IPS-NIHi11 (cell line): ENCODE measurements around the gene SSC5D.
"Not testable (repeated sequence)": the region's sequence is repeated elsewhere in the genome, so short reads cannot be mapped to it uniquely, and the experiment has no call there.

Experiments used
- DNase-seq: peaks from one replicate; pipeline ENCODE4 v3.0.0; 2012; ENCODE audit warnings: mixed read lengths, low spot score

SSC5D gene

DNA sequence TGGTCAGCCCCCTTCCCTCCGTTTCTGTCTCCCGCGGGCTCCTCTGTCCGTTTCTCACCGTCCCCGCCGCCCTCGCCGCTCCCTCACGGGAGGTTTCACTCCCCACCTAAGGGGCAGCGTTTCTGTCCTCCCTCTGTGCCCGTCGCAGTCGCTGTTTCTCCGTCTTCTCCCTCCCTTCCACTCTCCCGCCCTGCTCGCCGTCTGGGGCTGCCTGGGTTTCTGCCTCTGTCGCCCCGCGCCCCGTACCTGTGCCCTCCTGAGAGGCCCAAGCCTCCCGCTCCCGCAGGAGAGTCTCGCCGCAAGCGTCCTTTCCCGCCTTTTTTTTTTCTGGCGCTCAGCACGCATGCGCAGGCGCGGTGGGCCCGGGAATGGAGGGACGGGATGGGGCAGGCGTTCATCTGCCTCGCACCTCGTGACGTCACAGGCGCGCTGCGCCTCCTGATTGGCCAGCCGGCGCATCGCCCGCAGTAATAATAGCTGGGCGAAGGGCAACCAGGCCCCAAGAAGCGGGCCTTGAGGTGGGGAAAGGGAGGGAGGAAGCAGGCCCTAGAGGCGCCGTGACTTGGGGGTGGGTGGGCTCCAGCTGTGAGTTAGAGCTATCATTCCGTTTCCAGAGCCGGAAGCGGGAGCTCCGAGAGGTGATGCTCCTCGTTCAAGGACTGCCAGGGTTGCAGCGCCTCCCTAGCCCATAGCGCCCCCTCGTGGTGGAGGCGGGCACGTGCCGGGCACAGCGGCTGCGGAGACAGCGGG is 15.4 kb downstream of the SSC5D start:
- DNase-seq, result peak; percentile 99

DNA sequence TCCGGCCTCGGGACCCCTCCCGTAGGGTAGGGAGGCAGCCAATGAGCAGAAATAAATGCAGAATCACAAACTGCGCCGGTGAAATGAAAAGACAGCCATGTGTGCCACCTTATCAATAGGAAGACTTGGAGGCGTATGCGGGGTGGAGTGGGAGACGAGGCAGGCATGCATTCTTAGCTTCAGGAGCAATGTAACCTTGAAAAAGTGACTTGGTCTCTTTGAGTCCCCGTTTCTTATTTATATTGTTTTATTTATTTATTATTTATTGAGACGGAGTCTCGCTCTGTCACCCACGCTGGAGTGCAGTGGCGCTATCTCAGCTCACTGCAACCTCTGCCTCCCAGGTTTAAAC is 16.0 kb downstream of the SSC5D start:
- DNase-seq, result no peak

DNA sequence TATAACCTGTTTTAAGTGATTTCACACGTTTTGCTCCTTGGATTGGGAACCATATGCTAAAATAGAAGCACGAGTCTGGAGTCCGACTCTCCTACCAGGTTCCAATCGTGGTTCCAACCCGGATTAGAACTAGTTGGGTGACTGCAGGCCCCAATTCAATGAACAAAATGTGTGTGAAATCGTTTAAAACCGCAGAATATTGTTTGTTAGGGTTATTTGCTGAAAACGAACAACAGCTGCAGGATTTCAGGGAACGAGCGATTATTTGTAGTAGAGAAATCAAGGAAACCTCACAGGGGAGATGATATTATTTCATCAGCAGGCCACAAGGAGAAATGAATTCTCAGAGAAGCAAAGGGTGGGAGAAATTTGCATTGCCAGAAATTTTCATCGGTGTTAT is 16.7 kb downstream of the SSC5D start:
- DNase-seq, result no peak

DNA sequence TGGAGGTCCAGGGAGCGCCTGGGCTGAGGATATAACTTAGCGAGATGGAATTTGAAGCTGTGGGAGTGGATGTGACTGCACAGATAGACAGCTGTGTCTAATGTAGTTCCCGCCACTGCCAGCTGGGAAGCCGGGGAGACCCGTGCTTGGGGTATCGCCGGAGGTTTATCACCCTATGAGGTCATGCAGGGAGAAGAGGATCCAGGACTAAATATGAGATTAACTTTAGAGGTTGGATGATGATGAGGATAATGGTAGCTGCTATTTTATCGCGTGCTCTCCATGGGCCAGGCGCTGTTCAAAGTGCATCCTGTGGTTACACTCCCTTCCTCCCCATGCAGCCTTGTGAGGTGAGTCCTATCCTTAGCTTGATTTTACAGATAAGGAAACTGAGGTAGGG is 19.9 kb downstream of the SSC5D start:
- no peak for DNase-seq

DNA sequence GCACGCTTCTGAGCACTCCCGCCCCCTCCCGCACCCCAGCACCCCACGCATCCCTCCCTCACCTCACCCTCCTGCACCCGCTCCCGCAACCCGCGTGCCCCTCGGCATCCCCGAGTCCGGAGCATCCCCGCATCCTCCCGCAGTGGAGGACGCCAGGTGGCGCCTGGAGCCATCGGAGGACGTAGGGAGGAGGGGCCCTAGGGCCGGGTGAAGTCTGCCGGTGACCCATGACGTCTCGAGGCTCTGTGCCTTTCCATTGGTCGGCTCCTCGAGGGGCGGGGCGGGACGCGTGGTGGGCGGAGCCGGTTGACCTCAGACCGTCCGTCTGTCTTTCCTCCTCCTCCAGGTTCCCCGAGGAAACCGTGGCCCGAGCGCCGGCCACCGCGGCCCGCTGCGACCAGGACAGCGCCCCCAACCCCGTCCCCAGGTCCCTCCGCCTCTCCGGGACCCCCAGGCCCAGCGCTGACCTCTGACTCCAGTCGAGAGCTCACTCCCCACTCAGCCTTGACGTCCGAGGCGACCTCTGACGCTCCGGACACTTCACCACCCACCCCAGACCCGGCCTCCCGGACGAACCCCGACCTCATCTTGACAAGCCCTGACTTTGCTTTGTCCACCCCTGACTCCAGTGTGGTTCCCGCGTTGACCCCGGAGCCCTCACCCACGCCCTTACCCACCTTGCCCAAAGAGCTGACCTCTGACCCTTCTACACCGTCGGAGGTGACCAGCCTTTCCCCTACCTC is 28.8 kb downstream of the SSC5D start:
- DNase-seq, result peak; percentile 100

DNA sequence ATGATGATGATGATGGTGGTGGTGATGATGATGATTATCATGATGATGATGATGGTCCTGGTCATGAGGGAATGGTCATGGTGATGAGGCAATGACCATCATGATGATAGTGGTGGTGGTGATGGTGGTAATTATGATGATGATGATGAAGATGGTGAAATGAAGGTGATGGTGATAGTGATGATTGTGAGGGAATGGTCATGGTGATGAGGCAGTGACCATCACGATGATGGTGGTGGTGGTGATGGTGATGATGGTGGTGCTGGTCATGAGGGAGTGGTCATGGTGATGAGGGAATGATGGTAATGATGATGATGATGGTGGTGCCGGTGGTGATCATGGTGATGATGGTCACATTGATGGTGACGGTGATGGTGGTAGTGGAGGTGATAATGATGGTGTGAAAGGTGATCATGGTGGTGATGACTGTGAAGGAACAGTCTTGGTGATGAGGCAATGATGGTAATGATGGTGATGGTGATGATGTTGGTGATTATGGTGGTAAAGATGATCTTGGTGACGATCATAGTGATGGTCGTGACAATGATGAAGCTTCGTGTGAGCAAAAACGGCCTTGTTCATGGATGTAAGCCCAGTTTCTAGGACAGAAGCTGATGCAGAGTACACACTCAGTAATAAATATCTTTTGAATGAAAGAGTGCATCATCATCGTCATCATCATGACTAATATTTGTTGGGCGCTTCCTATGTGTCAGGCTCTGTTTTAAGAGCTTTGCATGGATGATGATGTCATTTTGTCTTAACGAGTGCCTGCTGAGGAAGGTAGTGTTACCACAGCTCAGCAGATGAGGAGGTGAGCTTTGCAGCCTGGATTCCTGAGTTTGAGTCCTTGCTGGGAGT is 31.4 kb downstream of the SSC5D start:
- DNase-seq, result no peak

DNA sequence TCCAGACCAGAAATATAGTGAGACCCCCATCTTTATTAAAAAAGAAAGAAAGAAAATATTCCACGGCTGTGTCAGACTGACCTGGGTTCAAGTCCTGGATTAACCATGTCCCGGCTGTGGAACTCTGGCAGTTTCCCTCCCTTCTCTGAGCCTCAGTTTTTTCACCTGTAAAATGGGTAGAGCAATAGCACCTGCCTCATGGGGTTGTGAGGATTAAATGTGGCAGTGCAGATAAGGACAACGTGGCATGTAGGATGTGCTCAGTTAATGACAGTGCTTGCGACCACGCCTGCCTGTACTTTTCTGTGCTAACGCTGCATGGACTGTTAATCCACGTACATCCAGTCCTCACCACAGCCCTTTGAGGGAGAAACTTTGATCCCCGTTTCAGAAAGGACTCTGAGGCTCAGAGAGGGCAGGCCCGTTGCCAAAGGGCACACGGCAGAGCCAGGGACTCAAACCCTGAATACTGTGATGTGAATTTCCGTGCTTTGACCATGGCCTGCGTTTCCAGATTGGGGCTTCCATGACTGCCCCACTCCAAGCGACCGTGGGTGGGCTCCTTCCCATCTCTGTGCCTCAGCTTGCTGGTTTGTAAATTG is 32.6 kb downstream of the SSC5D start:
- DNase-seq, result no peak

DNA sequence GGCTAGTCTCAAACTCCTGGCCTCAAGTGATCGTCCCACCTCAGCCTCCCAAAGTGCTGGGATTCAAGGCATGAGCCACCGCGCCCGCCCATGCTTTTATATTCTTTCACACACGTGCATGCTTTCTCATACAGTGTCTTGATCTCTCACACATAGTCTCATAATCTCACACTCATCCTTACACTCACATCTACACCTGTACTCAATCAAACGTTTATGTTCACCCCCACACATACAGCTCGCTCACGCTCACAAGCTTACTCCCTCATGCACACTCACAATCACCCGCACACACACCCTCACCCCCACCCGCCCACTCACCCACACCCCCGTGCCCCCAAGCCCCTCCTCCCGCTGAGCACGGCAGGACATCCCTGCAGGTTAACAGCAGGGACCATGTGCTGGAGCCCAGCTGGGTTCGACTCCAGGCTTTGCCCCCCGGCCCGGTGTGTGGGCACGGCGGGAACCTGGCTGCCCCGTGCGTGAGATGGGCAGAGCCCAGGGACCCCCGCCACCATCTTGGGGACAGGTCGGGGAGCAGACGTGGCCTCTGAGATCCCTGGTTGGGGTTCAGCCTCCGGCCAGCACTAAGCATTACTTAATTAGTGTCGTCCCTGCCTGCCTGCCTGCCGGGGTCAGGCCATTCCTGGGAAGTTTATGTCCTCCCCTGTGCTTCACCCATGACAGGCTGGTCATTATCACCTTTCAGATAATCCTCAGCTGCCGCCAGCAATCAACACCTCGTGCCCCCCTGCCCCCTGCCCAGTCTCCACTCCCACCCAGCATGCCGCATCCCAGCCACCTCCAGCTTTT is 37.3 kb downstream of the SSC5D start:
- DNase-seq, result no peak

DNA sequence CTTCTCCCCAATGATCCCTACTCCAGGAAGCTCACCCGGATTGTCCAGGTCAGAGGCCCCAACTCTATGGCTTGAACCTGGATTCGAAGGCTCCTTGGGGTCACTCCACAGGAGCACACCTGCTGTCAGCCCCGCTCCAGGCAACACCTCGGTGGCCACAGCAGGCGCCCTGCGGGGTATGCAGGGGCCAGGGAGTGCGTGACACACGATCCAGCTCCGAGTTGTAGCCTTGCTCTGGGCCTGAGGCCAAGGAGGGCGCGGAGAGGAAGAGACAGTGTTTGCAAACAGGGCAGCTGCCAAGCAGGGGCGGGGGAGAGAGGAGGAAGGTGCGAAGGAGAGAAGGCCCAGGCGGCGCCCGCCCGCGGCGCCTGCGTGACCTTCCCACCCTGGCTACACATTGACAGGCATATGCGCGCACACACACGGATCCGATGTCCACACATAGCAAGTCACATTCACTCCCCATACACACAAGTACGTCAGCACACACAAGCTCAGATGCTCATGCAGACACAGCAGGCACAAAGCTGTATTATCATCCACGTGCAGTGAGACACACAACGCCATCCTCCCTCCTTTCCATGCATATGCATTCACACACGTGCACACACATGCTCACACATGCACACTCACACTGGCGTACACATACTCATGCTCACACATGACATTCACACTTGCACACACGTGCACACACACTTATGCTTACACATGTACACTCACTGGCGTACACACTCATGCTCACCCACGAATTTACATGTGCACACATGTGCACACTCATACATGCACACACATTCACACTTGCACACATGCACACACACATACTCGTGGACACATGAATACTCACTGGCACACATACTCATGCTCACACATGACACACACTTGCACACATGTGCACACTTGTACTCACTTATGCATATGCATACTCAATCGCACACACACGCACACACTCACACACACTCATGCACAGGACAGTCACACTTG is 38.3 kb downstream of the SSC5D start:
- DNase-seq, result peak; percentile 61

DNA sequence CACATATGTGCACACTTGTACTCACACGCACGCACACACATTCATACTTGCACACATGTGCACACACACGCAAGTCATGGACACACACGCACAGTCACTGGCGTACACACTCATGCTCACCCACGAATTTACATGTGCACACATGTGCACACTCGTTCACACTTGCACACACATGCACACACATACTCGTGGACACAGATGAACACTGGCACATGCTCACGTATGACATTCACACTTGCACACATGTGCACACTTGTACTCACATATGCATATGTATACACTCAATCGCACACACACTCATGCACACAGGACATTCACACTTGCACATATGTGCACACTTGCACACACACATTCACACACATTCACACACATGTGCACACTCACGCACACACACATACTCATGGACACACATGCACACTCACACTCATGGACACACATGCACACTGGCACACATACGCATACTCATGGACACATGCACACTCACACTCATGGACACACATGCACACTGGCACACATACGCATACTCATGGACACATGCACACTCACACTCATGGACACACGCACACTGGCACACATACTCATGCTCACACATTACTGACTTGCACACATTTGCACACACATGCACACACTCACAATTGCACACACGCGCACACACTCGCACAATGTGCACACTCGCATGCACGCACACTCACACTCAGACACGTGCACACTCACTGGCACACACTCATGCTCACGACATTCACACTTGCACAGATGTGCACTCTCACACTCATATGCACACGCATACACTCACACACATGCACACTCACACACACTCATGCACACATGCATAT is 39.2 kb downstream of the SSC5D start:
- no peak for DNase-seq

DNA sequence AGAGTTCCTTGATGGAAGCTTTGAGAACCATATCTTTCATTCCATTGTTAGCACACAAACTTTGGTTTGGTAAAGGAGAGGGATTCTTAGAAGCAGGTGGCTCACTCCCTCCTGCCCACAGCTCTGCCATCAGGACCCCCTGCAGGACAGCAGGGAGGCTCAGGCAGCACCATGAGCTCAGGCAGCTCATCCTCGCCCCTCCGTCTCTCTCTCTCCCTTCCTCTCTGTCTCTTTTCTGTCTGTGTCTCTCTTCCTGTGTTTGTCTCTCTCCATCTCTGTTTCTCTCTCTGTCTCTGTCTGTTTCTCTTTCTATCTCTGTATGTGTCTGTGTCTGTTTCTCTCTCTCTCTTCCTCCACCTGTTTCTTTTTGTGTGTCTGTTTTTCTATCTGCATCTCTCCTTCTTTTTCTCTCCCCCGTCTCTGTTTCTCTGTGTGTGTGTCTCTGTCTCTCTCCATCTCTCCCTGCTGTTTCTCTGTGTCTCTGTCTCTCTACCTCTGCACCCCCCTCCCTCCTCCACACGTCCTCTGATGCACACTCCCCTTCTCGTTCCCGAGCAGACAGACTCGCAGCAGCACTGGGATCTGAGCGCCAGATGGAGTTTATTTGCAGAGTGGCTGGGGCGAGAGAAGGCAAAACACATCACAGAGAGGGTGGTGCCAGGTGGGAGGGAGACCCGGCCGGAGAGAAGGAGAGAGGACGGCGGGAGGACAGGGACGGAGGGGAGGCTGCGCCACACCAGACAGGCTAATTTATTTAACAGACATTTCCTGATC is 40.0 kb downstream of the SSC5D start:
- DNase-seq, result no peak

DNA sequence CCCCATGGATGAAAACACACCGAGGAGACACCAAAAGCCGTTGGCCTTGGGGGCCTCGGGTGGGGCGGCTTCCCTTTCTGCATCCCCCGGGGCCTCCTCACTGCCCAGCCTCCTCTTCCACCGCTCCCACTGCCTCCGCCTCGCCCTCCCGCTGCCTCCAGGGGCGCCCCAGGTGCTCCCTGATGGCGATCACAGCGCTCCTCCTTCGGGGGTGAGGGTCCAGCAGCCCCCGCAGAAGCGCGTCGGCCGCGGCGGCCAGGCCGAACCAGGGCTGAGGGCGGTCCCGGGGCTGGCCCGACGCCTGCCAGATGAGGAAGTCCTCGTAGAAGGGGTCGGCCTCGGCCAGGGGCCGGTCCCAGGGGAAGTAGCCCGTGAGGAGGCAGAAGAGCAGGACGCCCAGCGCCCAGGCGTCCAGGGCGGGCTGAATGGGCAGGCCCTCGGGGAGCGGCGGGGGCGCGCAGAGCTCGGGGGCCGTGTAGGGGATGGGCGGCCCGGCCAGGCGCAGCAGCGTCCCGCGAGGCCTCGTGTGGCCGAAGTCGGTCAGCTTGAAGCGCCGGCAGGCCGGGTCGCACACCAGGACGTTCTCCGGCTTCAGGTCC is 41.5 kb downstream of the SSC5D start:
- DNase-seq, result no peak

DNA sequence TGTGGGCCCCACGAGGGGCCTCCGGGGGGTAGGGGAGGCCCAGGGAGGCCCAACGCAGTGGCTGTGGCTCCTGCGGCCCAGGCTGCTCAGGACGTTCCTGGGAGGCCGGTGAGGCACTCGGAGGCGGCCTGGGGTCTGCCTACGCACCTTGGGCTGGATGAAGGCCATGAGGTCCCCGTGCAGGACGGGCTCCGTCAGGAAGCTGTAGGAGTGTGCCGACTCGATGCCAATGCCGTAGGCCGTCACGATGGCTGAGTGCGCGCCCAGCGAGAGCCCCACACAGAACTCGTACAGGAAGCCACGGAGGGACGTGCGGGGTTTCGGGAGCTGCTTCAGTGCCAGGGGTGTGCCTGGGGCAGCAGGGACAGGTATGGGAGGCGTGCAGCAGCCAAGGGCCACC is 42.8 kb downstream of the SSC5D start:
- no peak for DNase-seq

DNA sequence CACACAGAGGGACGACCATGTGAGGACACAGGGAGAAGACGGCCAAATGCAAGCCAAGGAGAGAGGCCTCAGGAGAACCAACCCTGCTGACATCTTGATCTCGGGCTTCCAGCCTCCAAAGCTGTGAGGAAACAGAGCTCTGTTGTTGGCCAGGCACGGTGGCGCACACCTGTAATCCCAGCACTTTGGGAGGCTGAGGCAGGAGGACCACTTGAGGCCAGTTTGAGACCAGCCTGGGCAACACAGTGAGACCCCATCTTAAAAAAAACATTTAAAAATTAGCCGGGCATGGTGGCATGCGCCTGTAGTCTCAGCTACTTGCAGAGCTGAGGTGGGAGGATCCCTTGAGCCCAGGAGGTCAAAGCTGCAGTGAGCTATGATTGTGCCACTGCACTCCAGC is 46.0 kb downstream of the SSC5D start:
- DNase-seq, result not testable (repeated sequence)

DNA sequence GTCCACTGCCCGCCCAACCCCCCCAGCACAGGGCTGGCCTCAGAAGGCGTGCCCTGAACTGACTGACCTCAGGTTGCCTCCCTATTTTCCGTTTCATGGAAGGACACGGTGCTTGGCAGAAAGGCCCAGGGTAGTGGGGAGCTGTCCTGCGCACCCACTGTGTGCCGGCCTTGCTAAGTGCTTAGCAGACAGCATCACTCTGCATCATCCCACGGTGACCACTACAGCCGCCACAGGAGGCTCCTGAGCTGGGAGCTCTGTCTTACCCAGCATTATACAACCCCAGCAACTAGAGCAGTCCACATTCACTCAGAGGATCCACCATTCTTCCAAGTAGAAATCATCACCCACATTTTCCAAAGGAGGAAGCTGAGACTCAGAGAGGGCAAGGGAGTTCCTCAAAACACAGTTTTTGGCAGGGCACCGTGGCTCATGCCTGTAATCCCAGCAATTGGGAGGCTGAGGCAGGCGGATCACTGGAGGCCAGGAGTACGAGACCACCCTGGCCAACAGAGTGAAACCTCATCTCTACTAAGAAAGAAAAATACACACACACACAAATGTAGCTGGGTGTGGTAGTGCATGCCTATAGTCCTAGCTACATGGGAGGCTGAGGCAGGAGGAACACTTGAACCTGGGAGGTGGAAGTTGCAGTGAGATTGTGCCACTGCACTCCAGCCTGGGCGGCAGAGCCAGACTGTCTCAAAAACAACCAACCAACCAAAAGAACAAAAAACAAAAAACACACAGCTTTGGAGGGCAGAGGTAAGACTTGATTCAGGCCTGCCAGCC is 47.1 kb downstream of the SSC5D start:
- no peak for DNase-seq

DNA sequence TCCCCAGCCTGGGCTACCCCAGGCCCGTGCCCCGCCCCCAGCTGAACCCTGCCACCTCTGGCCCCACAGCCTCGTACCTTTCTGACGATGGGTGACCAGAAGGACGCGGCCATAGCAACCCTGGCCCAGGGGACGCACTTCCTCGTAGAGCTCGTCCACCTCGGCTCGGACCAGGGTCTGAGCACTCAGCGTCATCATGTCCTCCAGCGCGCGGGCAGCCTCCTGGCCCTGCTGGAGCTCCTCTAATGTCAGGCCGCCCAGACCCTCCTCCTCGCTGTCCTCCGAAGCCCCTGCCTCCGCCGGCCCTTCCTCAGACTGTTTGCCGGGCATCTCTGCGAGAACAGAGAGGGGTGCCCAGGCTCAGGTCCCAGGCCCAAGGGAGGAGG is 47.7 kb downstream of the SSC5D start:
- DNase-seq, result no peak

DNA sequence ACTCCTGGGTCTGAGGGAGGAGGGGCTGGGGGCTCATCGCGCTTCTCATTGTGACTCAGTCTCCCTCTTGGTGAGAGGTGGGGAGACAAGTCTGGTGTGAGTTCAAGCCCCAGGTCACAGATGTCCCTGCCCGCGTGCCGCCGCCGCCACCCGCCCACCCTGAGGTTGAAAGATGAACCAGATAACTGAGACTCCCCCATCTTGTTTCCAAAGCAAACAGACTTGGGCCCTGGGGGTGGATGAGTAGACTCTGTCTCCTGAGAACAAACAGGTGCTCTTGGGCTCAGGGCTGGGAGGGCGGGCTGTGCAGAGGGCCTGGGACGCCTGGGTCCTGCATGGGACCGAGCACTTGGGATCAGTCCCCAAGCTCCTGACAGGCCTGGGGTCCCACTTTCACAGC is 48.1 kb downstream of the SSC5D start:
- DNase-seq, result peak; percentile 9
